ENCODE measurements around the gene TFDP2. TPM values are rescaled to one million over a fixed set of nuclear protein-coding genes. Genes with fewer than 3 reads are reported as not detected.
A peak's percentile ranks its signal among the peaks of the same experiment; 100 is the strongest.

TFDP2 gene
- total and polyA plus RNA-seq, 2 experiments from 2014 or later, result 150 to 410 TPM

DNA sequence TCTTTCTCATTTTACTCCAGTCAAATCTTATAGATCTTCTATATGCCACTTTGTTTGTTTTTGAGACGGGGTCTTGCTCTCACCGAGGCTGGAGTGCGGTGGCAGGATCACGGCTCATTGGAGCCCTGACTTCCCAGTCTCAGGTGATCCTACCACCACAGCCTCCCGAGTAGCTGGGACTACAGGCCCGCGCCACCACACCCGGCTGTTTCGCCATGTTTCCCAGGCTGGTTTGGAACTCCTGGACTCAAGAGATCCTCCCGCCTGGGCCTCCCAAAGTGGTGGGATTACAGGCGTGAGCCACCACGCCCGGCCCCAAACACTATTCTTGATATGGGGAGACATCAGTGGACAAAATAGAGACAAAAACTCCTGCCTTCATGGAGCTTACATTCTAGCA lies 927 bp upstream of the TFDP2 start (continued):
- no peak for TF ChIP-seq ZNF462 (CRISPR knock-in tag; IDR thresholded peaks at IDR 0.05)
- TF ChIP-seq ETS1 (IDR thresholded peaks at IDR 0.05), result no peak
- TF ChIP-seq NANOG (IDR thresholded peaks at IDR 0.05; ENCODE audit: borderline replicate concordance), result no peak
- no peak for TF ChIP-seq STAT1 (IDR thresholded peaks at IDR 0.05; ENCODE audit: unreplicated experiment)

GRCh38 chr3:142149673-142149992 lies 289 bp upstream of the TFDP2 start:
- Mint-ChIP-seq H3K27ac (no peak overlapping the region), H3K9me3 (no peaks in the 10 kb centered on the region), H3K4me1 (peaks cover 6% of the 10 kb centered on the region), H3K36me3 (ENCODE audit: low read depth) (no peaks in the 10 kb centered on the region), H3K27me3 (ENCODE audit: insufficient read depth, low read depth, poor library complexity) (peaks cover 4% of the 10 kb centered on the region), H3K4me3 (peak overlapping the region; percentile 91)
- Histone ChIP-seq H3K27ac (ENCODE audit: low read depth) (no peak overlapping the region), H3K4me2 (peak overlapping the region; percentile 98), H3K4me1 (ENCODE audit: insufficient read depth) (peaks cover 5% of the 10 kb centered on the region; the same call in 1 of the 2 replicates), H3K9me2 (ENCODE audit: insufficient read depth) (no peaks in the 10 kb centered on the region), H3K36me3 (ENCODE audit: insufficient read depth) (no peaks in the 10 kb centered on the region), H3K27me3 (ENCODE audit: insufficient read depth) (0 out of 2 replicates have a peak, but pooled peaks cover 8% of the 10 kb centered on the region), H3K4me3 (peak overlapping the region; percentile 65), H4K20me1 (replicated peaks; ENCODE audit: insufficient read depth) (no peaks in the 10 kb centered on the region), H2AFZ (peak overlapping the region; percentile 93), H3F3A (replicated peaks; ENCODE audit: low read depth) (no peaks in the 10 kb centered on the region), H3K79me2 (replicated peaks; ENCODE audit: insufficient read depth) (no peaks in the 10 kb centered on the region; the same call in 1 of the 2 replicates)
- ATAC-seq, result no peak
- no peak for DNase-seq (ENCODE audit: low spot score)
- no peak for TF ChIP-seq ETS1 (IDR thresholded peaks at IDR 0.05)
- TF ChIP-seq CREB1 (CRISPR knock-in tag; IDR thresholded peaks at IDR 0.05; ENCODE audit: low read depth), result no peak
- no peak for TF ChIP-seq EZH2phosphoT487 (IDR thresholded peaks at IDR 0.05; ENCODE audit: unreplicated experiment)
- no peak for TF ChIP-seq CTCF (conservative IDR thresholded peaks at IDR 0.05; ENCODE audit: low read depth in 2 of 2)
- no peak for TF ChIP-seq NANOG (IDR thresholded peaks at IDR 0.05; ENCODE audit: borderline replicate concordance)

Measured in GM23338 (cell line).